Osteoblast (primary cell): Measurements from ENCODE around the gene GLRX5. TPM values are rescaled to one million over a fixed set of nuclear protein-coding genes. Genes with fewer than 3 reads are reported as not detected.

ENCODE experiments used
- DNase-seq: peaks from one replicate; pipeline ENCODE4 v3.0.0; 2011; ENCODE audit warnings: low spot score, mixed read lengths; ENCODE audit not compliant: insufficient read length; ENCODE audit errors: missing footprints
- H2AFZ ChIP-seq: 2 replicates; pipeline ENCODE4 v1.6.0; 2011; ENCODE audit warnings: mild to moderate bottlenecking, low read length
- H3K27ac ChIP-seq: 2 replicates; pipeline ENCODE4 v1.5.1; 2011; ENCODE audit warnings: mild to moderate bottlenecking, low read depth, low read length, moderate library complexity
- H3K27me3 ChIP-seq: 2 replicates; pipeline ENCODE4 v1.6.0; 2012; ENCODE audit warnings: mild to moderate bottlenecking, control low read depth, inconsistent platforms, low read length, moderate library complexity; ENCODE audit not compliant: insufficient read depth
- H3K36me3 ChIP-seq: 2 replicates; pipeline ENCODE4 v1.5.1; 2011; ENCODE audit warnings: mild to moderate bottlenecking, low read length, control low read depth, moderate library complexity; ENCODE audit not compliant: insufficient read depth
- H3K4me1 ChIP-seq: 2 replicates; pipeline ENCODE4 v1.5.1; 2011; ENCODE audit warnings: mild to moderate bottlenecking, low read length, control low read depth, moderate library complexity; ENCODE audit not compliant: insufficient read depth
- H3K4me2 ChIP-seq: 2 replicates; pipeline ENCODE4 v1.6.0; 2011; ENCODE audit warnings: mild to moderate bottlenecking, low read length; ENCODE audit not compliant: insufficient read depth
- H3K4me3 ChIP-seq: fragments of 200-600 bp; sonication (generic); 3 replicates; pipeline ENCODE4 v1.5.1; 2012; ENCODE audit warnings: mild to moderate bottlenecking, low read length, inconsistent platforms; ENCODE audit not compliant: insufficient read depth
- H3K79me2 ChIP-seq: 2 replicates; pipeline ENCODE4 v1.6.0; 2012; ENCODE audit warnings: mild to moderate bottlenecking, low read length, control low read depth, inconsistent platforms; ENCODE audit not compliant: insufficient read depth
- H3K9me3 ChIP-seq: 2 replicates; pipeline ENCODE4 v1.5.1; 2011; ENCODE audit warnings: low read depth, low read length, control low read depth
- H4K20me1 ChIP-seq: 2 replicates; pipeline ENCODE4 v1.6.0; 2012; ENCODE audit warnings: mild to moderate bottlenecking, low read length, control low read depth; ENCODE audit not compliant: insufficient read depth
- CTCF ChIP-seq: IDR thresholded peaks from 2 replicates; pipeline ENCODE4 v1.5.1; 2011; ENCODE audit warnings: mild to moderate bottlenecking, low read depth, low read length, moderate library complexity; ENCODE audit errors: extremely low read depth
- total RNA-seq: library from RNA; depleted of rRNA; stranded (reverse); fragments of >200 nt; gene quantifications from 2 replicates; pipeline ENCODE4 v1.2.3, GENCODE V29; 2012

The GLRX5 gene
- total RNA-seq, 1 donor: 19.9 TPM

GRCh38 chr14:95527387-95528002 lies 7.4 kb upstream of the GLRX5 start:
- Histone ChIP-seq H2AFZ (peak overlapping the region; percentile 47), H3K4me2 (peak overlapping the region; percentile 72)

GRCh38 chr14:95529216-95529615 lies 5.6 kb upstream of the GLRX5 start:
- Histone ChIP-seq H3K27ac (no peak overlapping the region), H3K4me3 (no peak overlapping the region), H3K9me3 (no peaks in the 10 kb centered on the region), H3K4me1 (peaks cover 68% of the 10 kb centered on the region), H4K20me1 (peaks cover 11% of the 10 kb centered on the region), H3K27me3 (no peaks in the 10 kb centered on the region), H3K79me2 (peaks cover 55% of the 10 kb centered on the region), H3K36me3 (no peaks in the 10 kb centered on the region), H3K4me2 (no peak overlapping the region), H2AFZ (no peak overlapping the region)
- no peak for DNase-seq
- no peak for TF ChIP-seq CTCF

More at GRCh38 chr14:95527387-95528002, 7.4 kb upstream of the GLRX5 start:
- Histone ChIP-seq H3K4me1 (peaks cover 72% of the 10 kb centered on the region), H3K27ac (peak overlapping the region; percentile 77), H4K20me1 (peaks cover 11% of the 10 kb centered on the region), H3K27me3 (no peaks in the 10 kb centered on the region), H3K36me3 (no peaks in the 10 kb centered on the region), H3K79me2 (peaks cover 40% of the 10 kb centered on the region), H3K4me3 (peak overlapping the region; percentile 20), H3K9me3 (no peaks in the 10 kb centered on the region)
- peak; percentile 87 for DNase-seq
- TF ChIP-seq CTCF: peak; percentile 94

- H3K79me2 ChIP-seq: peaks cover 60% of the 10 kb centered on the region
- no peak overlapping the region for H2AFZ ChIP-seq
- no peak for DNase-seq
- peaks cover 59% of the 10 kb centered on the region for H3K4me1 ChIP-seq
- H3K4me2 ChIP-seq: peak overlapping the region; percentile 94
- peak overlapping the region; percentile 13 for H3K4me3 ChIP-seq
- peaks cover 13% of the 10 kb centered on the region for H4K20me1 ChIP-seq
- no peaks in the 10 kb centered on the region for H3K27me3 ChIP-seq
- H3K27ac ChIP-seq: peak overlapping the region; percentile 94
- no peaks in the 10 kb centered on the region for H3K9me3 ChIP-seq
- no peaks in the 10 kb centered on the region for H3K36me3 ChIP-seq
- no peak for TF ChIP-seq CTCF
Measured at GRCh38 chr14:95530473-95531276, 4.2 kb upstream of the GLRX5 start.

- Histone ChIP-seq H3K36me3 (no peaks in the 10 kb centered on the region), H3K4me2 (peak overlapping the region; percentile 94), H2AFZ (no peak overlapping the region), H3K27ac (peak overlapping the region; percentile 94), H3K4me3 (peak overlapping the region; percentile 13), H4K20me1 (peaks cover 21% of the 10 kb centered on the region), H3K9me3 (no peaks in the 10 kb centered on the region), H3K79me2 (peaks cover 65% of the 10 kb centered on the region), H3K4me1 (peaks cover 61% of the 10 kb centered on the region), H3K27me3 (no peaks in the 10 kb centered on the region)
- peak; percentile 89 for DNase-seq
- TF ChIP-seq CTCF: no peak
Measured at GRCh38 chr14:95531473-95531872, 3.4 kb upstream of the GLRX5 start.
